GM18499 (cell line): ENCODE data around the gene NMNAT1.
"Not testable (repeated sequence)": the region's sequence is repeated elsewhere in the genome, so short reads cannot be mapped to it uniquely, and the experiment has no call there.

ENCODE experiments used
- ATAC-seq: cut with Tn5 transposase; IDR thresholded peaks from one replicate; pipeline ENCODE4 v1.9.1; 2021; ENCODE audit warnings: moderate number of reproducible peaks; ENCODE audit not compliant: insufficient read depth, unreplicated experiment

NMNAT1 gene

DNA sequence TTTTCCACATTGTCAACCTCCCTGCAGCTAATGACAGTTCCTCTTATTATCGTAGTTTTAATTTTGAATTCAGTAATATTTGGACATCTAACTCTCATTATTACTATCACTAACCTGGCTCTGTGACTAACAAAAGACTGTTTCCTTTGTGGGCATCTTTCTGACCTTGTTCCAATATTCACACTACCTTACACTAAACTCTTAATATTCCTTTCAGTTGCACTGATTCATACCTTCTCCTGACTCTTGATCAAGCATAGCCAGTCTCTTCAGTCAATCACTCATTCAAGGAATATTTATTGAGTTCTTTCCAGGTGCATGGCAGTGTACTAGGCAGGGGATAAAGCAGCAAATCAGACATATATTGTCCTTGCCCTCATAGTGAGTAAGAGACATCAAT is 25.4 kb upstream of the NMNAT1 start:
- no peak for ATAC-seq

DNA sequence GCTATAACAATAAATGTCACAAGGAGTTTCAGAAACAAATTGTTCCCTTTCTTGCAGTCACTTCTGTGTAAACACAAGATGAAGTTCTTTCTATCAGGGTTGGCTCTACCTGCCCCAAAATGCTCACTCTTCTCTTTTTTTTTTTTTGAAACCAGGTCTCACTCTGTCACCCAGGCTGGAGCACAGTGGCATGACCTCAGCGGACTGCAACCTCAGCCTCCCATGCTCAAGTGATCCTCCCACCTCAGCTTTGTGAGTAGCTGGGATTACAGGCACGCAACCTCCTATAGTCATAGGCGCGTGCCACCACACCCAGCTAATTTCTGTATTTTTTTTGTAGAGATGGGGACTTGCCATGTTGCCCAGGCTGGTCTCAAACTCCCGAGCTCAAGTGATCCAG is 22.7 kb upstream of the NMNAT1 start:
- ATAC-seq, result no peak

DNA sequence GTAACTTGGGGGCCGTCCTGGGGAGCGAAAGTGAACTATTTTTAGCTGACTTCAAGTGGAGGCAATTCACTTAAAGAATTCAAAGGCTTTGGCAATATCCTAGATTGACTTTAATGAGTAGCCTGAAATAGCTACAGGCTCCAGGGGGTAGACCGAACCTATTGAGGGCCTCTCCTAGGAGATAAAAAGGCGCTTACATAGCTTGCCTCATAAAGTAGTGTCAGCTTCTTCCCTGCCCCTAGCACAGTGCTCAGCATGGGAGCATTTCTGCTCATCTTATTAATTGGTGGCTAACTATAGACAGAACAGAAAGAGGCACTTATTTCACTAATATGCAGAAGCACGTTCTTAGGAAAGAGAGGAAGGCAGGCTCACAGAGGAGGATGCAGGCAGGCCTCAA is 20.9 kb upstream of the NMNAT1 start:
- ATAC-seq, result no peak

DNA sequence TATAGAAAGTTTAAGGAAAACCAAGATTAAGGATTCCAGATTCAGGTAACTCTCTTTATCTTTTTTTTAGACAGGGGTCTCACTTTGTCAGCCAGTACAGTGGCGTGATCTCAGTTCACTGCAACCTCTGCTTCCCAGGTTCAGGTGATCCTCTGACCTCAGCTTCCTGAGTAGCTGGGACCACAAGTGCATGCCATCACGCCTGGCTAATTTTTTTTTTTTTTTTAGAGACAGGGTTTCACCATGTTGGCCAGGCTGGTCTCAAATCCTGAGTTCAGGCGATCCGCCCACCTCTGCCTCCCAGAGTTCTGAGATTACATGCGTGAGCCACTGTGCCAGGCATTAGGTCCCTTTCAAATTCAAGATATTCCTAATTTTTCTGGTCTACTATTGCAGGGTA is 16.0 kb upstream of the NMNAT1 start:
- ATAC-seq, result no peak

DNA sequence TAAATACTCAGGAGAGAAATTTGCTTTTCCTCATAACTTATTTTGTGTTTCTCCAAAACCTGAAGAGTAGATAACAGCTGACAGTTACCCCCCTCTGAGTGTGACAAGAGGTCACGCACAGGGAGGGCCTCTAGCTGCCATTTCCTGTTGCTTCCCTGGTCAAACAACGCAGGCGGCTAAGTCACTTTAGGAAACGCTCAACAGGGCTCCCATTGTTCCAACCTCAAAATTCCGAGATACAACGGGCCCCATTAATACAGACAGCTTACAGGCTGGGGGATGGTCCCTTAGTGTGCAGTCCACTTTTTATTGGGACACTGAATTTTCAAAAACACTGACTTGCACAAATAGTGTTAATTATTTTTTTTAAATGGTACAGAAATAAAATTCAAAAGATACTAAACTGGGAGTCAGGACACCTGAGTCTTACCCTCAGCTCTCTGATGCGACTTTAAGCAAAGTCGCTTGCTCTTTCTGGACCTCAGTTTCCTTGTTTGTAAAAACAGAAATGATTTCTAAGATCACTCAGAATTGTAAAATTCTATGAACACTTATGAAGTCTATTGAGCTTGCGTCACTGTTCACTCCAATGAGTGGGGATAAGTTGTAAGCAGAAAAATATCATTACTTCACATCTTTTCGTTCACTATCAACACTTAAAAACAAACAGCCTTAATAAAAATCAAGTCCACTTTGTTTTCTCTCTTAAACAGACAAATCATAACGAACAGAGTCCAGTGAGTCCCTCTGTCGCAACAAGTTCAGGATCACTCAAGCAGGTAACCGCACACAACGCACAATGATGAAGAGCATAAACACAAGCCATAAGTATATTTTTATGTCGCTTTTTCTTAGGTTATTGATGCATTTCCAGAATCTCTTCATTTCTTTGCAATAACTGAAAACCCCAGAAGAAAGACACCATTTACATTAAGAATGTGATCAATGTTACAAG is 13.6 kb upstream of the NMNAT1 start:
- ATAC-seq, result no peak

DNA sequence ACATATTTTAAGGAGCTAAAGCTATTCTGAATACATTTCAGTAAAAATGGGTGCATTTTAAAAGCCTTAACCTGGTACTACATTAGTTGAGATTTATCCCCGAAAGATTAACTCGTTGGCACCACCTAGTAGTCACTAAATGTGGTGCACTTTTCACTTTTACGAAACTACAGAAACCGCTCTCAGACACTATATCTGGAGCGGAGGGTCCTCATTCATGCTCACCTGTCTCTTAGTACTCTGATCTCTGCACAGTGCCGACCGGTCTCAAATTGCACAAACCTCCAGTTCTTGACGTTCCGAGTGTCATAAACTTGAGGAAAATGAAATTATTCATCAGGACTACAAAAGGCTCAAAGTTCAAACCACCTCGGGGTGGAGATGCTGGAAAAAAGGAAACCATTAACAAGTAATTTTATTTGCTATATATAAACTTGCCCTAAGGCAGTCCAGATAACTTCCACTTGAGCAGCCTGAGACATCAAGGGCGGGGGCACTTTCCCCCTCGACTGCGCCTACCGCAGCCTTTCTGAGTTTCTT is 806 bp upstream of the NMNAT1 start:
- no peak for ATAC-seq

DNA sequence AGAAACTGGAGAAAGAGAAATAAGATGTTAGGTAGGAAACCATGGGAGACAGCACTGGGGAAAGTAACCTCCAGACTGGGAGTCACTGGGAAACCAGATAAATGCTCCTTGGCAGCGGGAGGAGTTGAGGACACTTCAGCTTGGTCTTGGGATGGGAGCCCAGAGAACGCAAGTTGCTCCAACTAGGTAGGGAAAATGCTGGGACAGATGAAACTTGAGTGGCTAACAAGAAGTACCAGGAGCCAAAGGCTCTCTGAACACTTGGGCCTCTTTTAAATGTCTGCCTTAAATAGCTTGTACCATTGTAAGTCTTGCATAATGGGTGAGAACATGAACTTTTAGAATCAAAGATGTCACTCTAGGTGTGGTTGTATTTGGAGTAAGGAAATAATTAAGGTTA is 3.0 kb downstream of the NMNAT1 start:
- ATAC-seq, result no peak

DNA sequence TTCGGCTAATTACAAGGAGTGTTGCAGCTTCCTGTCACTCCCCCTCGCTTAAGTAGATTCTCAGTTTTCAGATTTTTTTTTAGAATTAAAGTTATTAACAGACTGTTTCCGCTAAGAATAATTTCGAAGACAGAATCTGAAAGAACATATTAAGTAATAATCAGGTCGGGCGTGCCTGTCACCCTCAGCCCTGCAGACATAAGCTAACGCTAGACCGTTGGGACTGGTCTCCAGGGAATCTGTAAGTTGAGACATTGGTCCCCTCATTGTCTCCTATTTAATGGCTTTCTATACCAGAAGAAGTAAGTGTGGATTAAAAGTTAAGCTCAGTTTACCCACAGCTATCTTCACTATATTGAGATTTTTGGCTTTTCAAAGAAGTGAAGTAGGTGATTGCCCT is 14.5 kb downstream of the NMNAT1 start:
- no peak for ATAC-seq

DNA sequence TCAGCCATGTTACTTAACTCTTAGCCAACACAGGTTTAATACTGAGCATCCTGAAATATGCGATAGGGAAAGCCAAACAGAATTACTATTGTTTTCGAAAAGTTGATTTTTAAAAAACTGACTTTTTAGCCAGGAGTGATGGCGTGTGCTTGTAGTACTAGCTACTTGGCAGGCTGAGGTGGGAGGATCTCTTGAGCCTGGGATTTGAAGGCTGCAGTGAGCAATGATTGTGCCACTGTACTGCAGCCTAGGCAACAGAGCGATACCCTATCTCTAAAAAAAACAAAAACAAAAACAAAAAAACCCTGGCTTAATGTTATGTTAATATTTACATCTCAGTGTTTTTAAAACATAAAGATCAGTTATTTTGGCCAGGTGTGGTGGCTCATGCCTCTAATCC is 16.7 kb downstream of the NMNAT1 start:
- no peak for ATAC-seq

DNA sequence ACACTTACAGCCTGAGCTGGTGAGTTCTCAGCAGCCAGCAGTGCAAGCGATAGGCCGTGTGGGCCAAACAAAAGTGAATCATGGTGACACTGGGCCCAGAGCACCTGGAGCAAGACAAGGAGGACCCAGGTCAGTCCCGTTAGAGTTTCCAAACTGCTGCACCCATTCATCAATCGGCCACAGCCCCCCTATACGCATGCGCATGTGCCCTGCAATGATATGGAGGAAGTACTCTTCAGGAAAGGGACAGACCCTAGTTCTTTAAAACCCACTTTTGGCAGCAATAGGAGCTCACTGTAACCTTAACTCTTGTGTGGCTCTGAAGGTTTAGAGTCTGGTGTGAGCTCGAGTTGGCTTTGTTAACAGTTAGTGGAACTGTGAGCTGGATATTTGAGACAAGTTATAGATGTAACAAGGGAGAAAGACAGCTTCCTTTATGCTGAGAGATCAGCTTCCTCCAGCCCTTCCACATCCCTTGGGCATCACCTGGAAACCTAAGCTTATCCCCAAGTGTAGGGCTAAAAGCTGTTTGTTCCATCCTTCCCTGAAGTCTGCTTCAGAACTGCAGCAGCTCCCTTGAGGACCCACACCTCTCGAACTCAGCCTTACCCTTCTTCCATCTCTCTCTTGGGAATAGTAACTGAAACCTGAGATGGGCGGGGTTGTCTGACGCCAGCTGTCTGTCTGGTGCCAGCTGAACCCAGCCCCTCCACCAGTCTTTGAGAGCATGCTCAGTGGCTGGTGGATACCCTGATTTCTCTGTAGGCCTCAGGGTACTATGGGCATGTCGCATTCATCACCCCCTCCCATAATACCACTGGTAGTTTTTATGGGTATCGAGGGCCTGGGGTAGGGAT is 17.7 kb downstream of the NMNAT1 start:
- no peak for ATAC-seq

DNA sequence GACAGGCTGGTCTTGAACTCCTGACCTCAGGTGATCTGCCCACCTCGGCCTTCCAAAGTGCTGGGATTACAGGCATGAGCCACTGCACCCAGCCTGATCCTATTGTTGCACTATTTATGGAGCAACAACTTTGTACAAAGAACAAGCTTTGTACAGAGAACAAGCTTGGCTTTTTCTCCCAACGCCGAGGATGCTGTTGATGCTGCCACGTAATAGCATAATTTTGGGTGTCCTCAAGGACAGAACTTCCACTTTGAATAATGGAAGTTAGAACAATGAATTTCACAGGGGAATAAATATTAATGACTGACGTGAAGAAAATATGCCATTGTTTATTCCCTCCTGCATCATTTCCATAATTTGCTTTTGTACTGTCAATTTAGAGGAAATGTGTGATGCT is 41.0 kb downstream of the NMNAT1 start:
- no peak for ATAC-seq

DNA sequence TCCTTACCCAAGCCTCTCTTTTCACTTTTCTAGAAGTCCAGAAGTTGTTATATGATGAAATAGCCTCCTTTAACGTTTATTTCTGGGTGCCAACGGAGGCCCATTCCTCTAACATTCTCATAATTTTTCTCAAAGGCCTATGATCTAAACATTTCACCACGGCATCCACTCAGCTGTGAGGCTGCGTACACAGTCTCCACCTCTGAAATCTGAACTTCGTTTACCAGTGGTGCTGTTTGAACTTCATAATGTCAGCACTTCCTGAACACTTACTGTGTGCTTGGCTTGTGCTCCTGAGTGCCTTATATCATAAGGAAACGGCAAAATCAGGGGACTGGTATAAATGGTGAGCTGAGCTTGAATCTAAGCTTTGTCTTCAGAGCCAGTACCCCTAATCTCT is 41.7 kb downstream of the NMNAT1 start:
- no peak for ATAC-seq

DNA sequence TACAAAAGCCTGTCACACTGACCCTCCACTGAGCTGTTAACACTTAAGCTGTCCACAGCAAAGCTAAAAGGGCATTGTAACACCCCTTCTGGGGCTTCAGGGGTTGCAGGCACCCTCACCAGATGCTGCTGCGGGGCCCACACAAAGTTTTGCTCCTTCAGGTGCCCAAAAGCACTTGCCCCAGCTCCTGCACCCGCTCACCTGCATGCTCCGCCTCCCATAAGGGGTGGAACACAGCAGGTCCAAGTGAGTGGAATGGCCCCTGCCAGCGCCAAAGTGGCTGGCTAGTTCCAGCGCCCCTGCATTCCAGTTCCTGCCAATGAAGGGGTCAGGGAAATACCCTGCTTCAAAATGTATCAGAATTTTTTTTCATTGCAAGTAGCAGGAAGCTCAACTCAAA is 46.5 kb downstream of the NMNAT1 start:
- no peak for ATAC-seq

DNA sequence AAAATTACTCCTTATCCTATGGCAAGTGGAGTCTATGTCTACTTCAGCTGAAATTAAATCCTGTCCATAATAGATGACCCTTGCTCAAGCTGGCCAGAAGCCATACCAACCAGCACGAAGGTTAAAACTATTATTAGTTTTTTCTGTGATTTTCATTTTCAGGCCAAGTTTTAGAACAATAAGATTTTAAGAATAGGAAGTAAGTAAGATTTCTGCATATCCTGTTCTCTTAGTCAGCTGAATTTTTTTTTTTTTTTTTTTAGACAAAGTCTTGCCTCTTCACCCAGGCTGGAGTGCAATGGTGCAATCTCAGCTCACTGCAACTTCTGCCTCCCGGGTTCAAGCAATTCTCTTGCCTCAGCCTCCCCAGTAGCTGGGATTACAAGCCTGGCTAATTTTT is 47.7 kb downstream of the NMNAT1 start:
- no peak for ATAC-seq

DNA sequence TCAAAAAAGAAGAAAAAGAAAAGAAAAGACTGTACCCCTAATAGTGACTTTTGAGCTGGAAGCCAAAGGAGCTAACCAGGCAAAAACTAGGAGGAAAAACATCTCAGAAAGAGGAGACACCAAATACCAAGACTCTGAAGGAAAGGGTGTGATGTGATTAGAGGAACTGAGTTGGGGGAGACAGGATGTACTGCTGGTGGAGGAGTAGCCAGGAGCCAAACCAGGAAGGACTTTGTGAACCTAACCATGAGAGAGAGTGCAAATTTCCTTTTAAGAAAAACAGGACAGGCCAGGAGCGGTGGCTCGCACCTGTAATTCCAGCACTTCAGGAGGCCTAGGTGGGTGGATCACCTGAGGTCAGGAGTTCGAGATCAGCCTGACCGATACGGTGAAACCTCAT is 49.6 kb downstream of the NMNAT1 start:
- no peak for ATAC-seq

DNA sequence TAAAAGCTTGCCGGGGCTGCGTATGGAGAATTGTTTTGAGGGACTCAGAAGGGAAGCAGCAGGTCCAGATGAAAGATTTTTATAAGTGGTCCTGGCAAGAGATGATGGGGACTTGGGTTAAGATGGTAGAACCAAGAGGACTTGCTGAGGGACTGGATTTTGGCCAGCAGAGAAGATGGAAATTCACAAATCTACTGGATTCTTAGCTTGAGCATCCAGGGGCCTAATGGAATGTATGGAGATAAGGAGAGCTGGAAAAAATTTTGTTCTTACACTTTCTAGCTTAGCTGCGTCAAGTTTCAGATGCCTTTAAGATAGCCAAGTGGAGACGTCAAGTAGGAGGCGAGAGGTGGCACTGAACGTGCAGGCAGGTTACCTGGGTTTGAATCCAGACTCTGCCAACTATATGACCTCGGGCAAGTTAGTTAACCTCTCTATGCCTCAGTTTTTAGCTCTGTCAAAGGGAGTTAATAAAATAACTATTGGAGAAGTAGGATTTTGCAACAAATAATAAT is 50.3 kb downstream of the NMNAT1 start:
- no peak for ATAC-seq

DNA sequence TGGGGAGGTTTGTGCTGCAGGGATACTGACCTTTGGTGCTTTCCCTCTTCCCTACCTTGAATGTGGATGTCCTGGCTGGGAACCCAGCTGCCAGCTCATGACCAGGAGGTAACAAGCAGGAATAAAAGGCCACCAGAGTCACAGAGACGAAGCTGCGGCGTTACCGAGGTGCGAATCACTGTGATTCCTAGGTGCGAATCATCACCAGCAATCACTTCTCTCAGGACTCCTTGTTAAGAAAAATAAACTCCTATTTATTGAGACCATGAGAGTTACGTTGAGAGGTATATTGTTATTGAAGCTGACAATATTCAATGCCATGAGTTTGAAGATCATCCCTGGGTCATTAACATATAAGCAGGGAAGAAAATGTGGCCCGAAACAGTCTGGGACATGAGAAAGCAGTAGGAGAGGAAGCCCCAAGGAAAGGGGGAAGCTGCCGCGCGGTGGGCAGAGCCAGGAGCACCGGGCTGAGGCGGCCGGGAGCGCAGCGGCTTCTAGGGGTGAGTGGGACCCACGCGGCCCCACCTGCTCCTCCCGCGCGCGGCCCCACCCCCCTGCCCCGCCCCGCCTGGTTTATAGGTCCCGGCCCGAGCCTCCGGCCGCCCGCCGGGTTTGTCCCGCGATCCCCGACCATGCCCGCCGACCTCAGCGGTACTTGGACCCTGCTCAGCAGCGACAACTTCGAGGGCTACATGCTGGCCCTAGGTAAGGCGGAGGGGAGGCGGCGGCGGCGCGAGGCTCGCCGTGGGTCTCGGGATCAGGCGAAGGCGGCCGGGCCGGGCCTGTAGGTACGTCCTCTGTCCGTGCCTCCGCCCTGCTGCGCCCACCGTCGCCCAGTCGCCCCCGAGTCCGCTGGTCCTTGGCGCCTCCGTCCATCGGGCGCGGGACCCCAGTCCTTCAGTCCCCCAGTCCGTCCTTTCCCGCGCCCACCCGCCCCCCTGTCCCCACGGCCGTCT is 53.6 kb downstream of the NMNAT1 start, which contains the start of gene RBP7:
TSS of gene RBP7 (plus strand) at position 605 of the 959 bp plus-strand sequence. CDS start at position 636, 31 bp downstream.
- ATAC-seq, result no peak

DNA sequence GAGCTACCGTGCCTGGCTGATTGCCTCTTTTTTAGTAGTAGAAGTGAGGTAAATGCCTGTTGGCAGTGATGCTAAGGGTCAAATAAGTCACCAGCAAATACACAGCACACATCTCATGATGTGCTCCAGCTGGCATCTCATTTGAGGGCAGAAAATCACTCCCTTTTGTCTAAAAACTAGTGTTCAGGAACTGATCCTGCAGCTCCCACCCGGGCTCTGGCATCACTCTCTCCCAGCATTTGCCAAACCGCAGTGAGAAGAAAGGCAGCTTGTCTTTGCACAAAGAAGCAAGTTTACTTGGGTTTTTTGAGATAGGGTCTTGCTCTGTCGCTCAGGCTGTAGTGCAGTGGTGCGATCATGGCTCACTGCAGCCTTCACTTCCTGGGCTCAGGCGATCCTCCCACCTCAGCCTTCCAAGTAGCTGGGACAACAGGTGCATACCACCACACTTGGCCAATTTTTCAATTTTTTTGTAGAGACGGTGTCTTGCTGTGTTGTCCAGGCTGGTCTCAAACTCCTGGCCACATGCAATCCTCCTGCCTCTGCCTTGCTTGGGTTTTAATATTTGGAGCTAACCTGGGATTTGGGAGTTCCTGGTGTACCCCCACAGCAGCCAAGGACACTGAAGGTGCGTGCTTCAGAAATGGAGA is 57.9 kb downstream of the NMNAT1 start:
- no peak for ATAC-seq

DNA sequence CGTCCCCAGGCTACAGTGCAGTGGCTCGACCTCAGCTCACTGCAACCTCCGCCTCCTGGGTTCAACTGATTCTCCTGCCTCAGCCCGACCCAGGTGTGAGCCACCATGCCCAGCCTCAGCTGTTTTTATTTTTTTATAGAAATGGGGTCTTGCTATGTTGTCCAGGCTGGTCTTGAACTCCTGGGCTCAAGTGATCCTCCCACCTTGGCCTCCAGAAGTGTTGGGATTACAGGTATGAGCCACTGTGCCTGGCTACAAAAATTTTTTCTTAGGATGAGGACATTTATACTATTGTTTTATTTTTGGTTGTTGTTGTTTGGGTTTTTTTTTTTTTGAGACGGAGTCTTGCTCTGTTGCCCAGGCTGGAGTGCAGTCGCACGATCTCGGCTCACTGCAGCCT is 62.0 kb downstream of the NMNAT1 start:
- ATAC-seq, result not testable (repeated sequence)
